HCT116 (cell line): ENCODE results near the gene ACOXL. TPM values are rescaled to one million over a fixed set of nuclear protein-coding genes. Genes with fewer than 3 reads are reported as not detected.

ENCODE experiments used
- ATAC-seq: fragments of 200-7000 bp; cut with Tn5 transposase; 2 replicates; pipeline ENCODE4 v1.9.1; 2020; ENCODE audit warnings: mild to moderate bottlenecking, moderate library complexity
- BruUV-seq: library from RNA; stranded (reverse); fragments of 400-500 nt; replicated peaks from 2 replicates; lab custom pipeline; 2021; lab: Mats Ljungman, UMichigan
- CTCF ChIA-PET: fragments of 300-600 bp; sonication (Branson Sonifier 250); formaldehyde crosslinking; loops from one replicate; lab custom pipeline; 2021; ENCODE audit warnings: antibody characterized with exemption; lab: Charles Lee
- POLR2A ChIA-PET: fragments of 300-600, 350-600 bp; sonication (Branson Sonifier 250); formaldehyde crosslinking; loops from one replicate; lab custom pipeline; 2021; ENCODE audit warnings: antibody characterized with exemption; lab: Charles Lee
- RAD21 ChIA-PET, 2 experiments: fragments of 300-600 bp; sonication (Branson Sonifier 250); formaldehyde crosslinking; loops; one replicate each; lab custom pipeline; 2023; ENCODE audit warnings: low total read pairs in 2 of 2; ENCODE audit not compliant: uncharacterized antibody in 2 of 2, unreplicated experiment in 2 of 2, low non-redundant PET in 1 of 2; lab: Charles Lee
- DNase-seq: peaks from one replicate; pipeline ENCODE4 v3.0.0-alpha.2; 2010; ENCODE audit warnings: low read depth, low spot score
- H2AFZ ChIP-seq: fragments of 200-600 bp; shearing (Covaris generic), sonication (generic); 2 replicates; pipeline ENCODE4 v1.6.1; 2017; ENCODE audit warnings: low read depth, mixed run types, mixed read lengths, antibody characterized with exemption, low read length; ENCODE audit not compliant: poor library complexity, severe bottlenecking
- H3K27ac ChIP-seq: 2 replicates; pipeline ENCODE4 v1.5.1; 2012; ENCODE audit warnings: low read depth, low read length
- H3K27me3 ChIP-seq: fragments of 200-600 bp; sonication (generic); 2 replicates; pipeline ENCODE4 v1.6.1; 2016; ENCODE audit warnings: mixed run types, low read length, mixed read lengths; ENCODE audit not compliant: insufficient read depth
- H3K36me3 ChIP-seq, 2 experiments: fragments of 200-500 bp in 1 of 2; fragments of 200-600 bp in 1 of 2; sonication (Bioruptor generic) in 1 of 2; sonication (generic) in 1 of 2; 2 replicates each; pipeline versions ENCODE4 v1.5.1 to v1.6.1; 2014 to 2016; ENCODE audit warnings: low read length in 2 of 2, inconsistent platforms in 1 of 2, mixed read lengths in 1 of 2, mixed run types in 1 of 2; ENCODE audit not compliant: insufficient read depth in 2 of 2, control insufficient read depth in 1 of 2
- H3K4me1 ChIP-seq, 2 experiments: fragments of 200-600 bp in 1 of 2; sonication (generic) in 1 of 2; 2 replicates each; pipeline versions ENCODE4 v1.5.1 to v1.6.1; 2012 to 2017; ENCODE audit warnings: low read length in 2 of 2, inconsistent platforms in 1 of 2, mild to moderate bottlenecking in 1 of 2, mixed read lengths in 1 of 2, mixed run types in 1 of 2, moderate library complexity in 1 of 2; ENCODE audit not compliant: insufficient read depth in 2 of 2, control insufficient read depth in 1 of 2
- H3K4me2 ChIP-seq: fragments of 200-600 bp; sonication (generic); 2 replicates; pipeline ENCODE4 v1.6.1; 2017; ENCODE audit warnings: mixed run types, low read length, mixed read lengths
- H3K4me3 ChIP-seq, 2 experiments: fragments of 200-600 bp in 1 of 2; sonication (generic) in 1 of 2; replicated peaks in 1 of 2; 2 replicates each; pipeline ENCODE4 v1.5.1; 2011 to 2016; ENCODE audit warnings: low read length in 2 of 2, control low read depth in 1 of 2, low read depth in 1 of 2, mild to moderate bottlenecking in 1 of 2, mixed read lengths in 1 of 2, mixed run types in 1 of 2
- H3K79me2 ChIP-seq: fragments of 200-600 bp; sonication (generic); 2 replicates; pipeline ENCODE4 v1.6.1; 2017; ENCODE audit warnings: mild to moderate bottlenecking, mixed run types, low read length, moderate library complexity, mixed read lengths; ENCODE audit not compliant: insufficient read depth
- H3K9ac ChIP-seq: fragments of 200-600 bp; sonication (generic); 2 replicates; pipeline ENCODE4 v1.6.1; 2016; ENCODE audit warnings: low read length, mixed read lengths
- H3K9me2 ChIP-seq: fragments of 200-600 bp; sonication (generic), shearing (Covaris generic); 2 replicates; pipeline ENCODE4 v1.6.1; 2017; ENCODE audit warnings: mixed run types, mild to moderate bottlenecking, moderate library complexity; ENCODE audit not compliant: insufficient read depth
- H3K9me3 ChIP-seq, 2 experiments: fragments of 200-500 bp in 1 of 2; fragments of 200-600 bp in 1 of 2; sonication (Bioruptor generic) in 1 of 2; sonication (generic) in 1 of 2; 2 replicates each; pipeline ENCODE4 v1.6.1; 2014 to 2017; ENCODE audit warnings: low read length in 2 of 2, mixed read lengths in 2 of 2, inconsistent platforms in 1 of 2, low read depth in 1 of 2, mild to moderate bottlenecking in 1 of 2, mixed run types in 1 of 2, moderate library complexity in 1 of 2; ENCODE audit not compliant: control insufficient read depth in 1 of 2, insufficient read depth in 1 of 2
- H4K20me1 ChIP-seq: fragments of 200-600 bp; sonication (generic), shearing (Covaris generic); 2 replicates; pipeline ENCODE4 v1.6.1; 2017; ENCODE audit warnings: mixed run types, mild to moderate bottlenecking, moderate library complexity; ENCODE audit not compliant: insufficient read depth
- ELF1 ChIP-seq: IDR thresholded peaks from 2 replicates; pipeline ENCODE4 v1.6.1; 2012; ENCODE audit warnings: low read depth, borderline replicate concordance
- EZH2phosphoT487 ChIP-seq: fragments of 200-600 bp; IDR thresholded peaks from 2 replicates; pipeline ENCODE4 v1.6.1; 2018; ENCODE audit warnings: antibody characterized with exemption, borderline replicate concordance
- POLR2A ChIP-seq: IDR thresholded peaks from 2 replicates; pipeline ENCODE4 v1.7.0; 2011; ENCODE audit warnings: borderline replicate concordance; ENCODE audit not compliant: insufficient read depth, insufficient read length; ENCODE audit errors: extremely low read depth
- POLR2AphosphoS5 ChIP-seq: IDR thresholded peaks from 2 replicates; pipeline ENCODE4 v1.6.1; 2011; ENCODE audit warnings: mild to moderate bottlenecking, low read depth, low read length, moderate library complexity
- RAD21 ChIP-seq: IDR thresholded peaks from 2 replicates; pipeline ENCODE4 v1.6.1; 2012; ENCODE audit warnings: low read depth, mild to moderate bottlenecking
- SIN3A ChIP-seq: IDR thresholded peaks from 2 replicates; pipeline ENCODE4 v1.6.1; 2012; ENCODE audit warnings: low read depth
- SRF ChIP-seq: IDR thresholded peaks from 2 replicates; pipeline ENCODE4 v1.6.1; 2012; ENCODE audit warnings: low read depth
- TCF7L2 ChIP-seq: IDR thresholded peaks from 2 replicates; pipeline ENCODE4 v1.7.0; 2011; ENCODE audit warnings: borderline replicate concordance, inconsistent platforms; ENCODE audit not compliant: insufficient read depth, insufficient read length; ENCODE audit errors: extremely low read depth
- YY1 ChIP-seq: IDR thresholded peaks from 2 replicates; pipeline ENCODE4 v1.6.1; 2011; ENCODE audit warnings: low read length, low read depth, moderate library complexity, mild to moderate bottlenecking; ENCODE audit not compliant: insufficient replicate concordance; ENCODE audit errors: extremely low read depth
- intact Hi-C: fragments of 100-400 bp; cut with micrococcal nuclease; formaldehyde crosslinking; loops from 2 replicates; pipeline ENCODE4 v1.10.0; 2022
- total RNA-seq: library from RNA; stranded (reverse); gene quantifications from one replicate; pipeline ENCODE4 v1.2.1, GENCODE V29; 2021; ENCODE audit not compliant: unreplicated experiment
- TF ChIP-seq, protein P1 (sequence below): IDR thresholded peaks from 2 replicates; pipeline ENCODE4 v1.6.1; 2012
- TF ChIP-seq, protein P2 (sequence below), 3 experiments: fragments of 200-600 bp in 1 of 3; sonication (generic) in 1 of 3; IDR thresholded peaks in 2 of 3; conservative IDR thresholded peaks in 1 of 3; 2 replicates each; pipeline ENCODE4 v1.5.1; 2012 to 2017; ENCODE audit warnings: low read depth in 2 of 3, low read length in 2 of 3, antibody characterized with exemption in 1 of 3, borderline replicate concordance in 1 of 3, control low read depth in 1 of 3, mild to moderate bottlenecking in 1 of 3, mixed read lengths in 1 of 3, mixed run types in 1 of 3, moderate library complexity in 1 of 3; ENCODE audit not compliant: insufficient read depth in 1 of 3
- TF ChIP-seq, protein P3 (sequence below): IDR thresholded peaks from 2 replicates; pipeline ENCODE4 v1.6.1; 2012; ENCODE audit warnings: low read depth

The ACOXL gene
- total RNA-seq, 1 experiment from 2014 or later, result 5.5 TPM

DNA sequence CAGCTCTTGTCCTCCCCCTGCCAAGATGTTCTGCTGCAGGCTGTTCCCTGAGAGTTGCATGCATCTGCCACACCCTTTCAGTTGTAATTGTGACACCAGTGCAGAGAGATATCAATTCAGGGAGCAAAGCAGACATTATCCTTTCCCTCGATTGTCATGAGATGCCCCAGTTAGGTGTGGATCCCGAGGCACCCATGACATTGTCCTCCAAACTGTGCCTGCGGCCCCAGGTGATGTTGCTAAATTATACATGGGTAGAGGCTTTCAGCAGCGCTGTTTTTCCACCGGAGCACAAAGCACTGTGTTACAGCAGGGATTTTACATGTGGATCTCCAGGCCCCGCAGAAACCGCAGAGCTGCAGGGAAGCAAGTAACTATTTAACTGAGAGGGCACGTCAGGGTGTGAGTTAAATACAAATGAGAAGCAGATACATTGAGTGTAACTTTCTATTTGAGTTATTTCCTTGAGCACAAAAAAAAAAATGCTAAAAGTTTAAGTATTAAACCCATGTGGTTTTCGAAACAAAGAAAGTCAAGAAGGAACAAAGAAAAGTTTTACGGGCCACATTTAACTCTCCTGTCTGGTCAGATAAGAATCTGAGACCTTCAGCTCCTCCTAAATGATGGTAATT lies 298.0 kb downstream of the ACOXL start:
- POLR2A ChIA-PET, result no interaction called here
- no peak overlapping the region for H3K4me3 ChIP-seq
- ATAC-seq, result no peak
- H4K20me1 ChIP-seq, result no peaks in the 10 kb centered on the region
- DNase-seq, result no peak
- RAD21 ChIA-PET, result no interaction called here
- H3K27ac ChIP-seq, result no peak overlapping the region
- CTCF ChIA-PET, result no interaction called here
- no peaks in the 10 kb centered on the region for H3K9me3 ChIP-seq
- intact Hi-C loops, result no loop called here
- no peak overlapping the region for H2AFZ ChIP-seq
- no peaks in the 10 kb centered on the region for H3K9me2 ChIP-seq
- H3K9ac ChIP-seq, result no peak overlapping the region
- peaks cover 33 to 54% of the 10 kb centered on the region in 2 experiments for H3K4me1 ChIP-seq
- H3K27me3 ChIP-seq, result no peaks in the 10 kb centered on the region
- peak overlapping the region; percentile 40; the same call in 1 of the 2 replicates for H3K4me2 ChIP-seq
- BruUV-seq, result no TSS peak
- no peaks in the 10 kb centered on the region for H3K79me2 ChIP-seq
- no peaks in the 10 kb centered on the region for H3K36me3 ChIP-seq
- no peak for TF ChIP-seq POLR2AphosphoS5
- TF ChIP-seq, protein P1, sequence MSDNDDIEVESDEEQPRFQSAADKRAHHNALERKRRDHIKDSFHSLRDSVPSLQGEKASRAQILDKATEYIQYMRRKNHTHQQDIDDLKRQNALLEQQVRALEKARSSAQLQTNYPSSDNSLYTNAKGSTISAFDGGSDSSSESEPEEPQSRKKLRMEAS, result no peak
- TF ChIP-seq YY1, result no peak
- TF ChIP-seq, protein P2, sequence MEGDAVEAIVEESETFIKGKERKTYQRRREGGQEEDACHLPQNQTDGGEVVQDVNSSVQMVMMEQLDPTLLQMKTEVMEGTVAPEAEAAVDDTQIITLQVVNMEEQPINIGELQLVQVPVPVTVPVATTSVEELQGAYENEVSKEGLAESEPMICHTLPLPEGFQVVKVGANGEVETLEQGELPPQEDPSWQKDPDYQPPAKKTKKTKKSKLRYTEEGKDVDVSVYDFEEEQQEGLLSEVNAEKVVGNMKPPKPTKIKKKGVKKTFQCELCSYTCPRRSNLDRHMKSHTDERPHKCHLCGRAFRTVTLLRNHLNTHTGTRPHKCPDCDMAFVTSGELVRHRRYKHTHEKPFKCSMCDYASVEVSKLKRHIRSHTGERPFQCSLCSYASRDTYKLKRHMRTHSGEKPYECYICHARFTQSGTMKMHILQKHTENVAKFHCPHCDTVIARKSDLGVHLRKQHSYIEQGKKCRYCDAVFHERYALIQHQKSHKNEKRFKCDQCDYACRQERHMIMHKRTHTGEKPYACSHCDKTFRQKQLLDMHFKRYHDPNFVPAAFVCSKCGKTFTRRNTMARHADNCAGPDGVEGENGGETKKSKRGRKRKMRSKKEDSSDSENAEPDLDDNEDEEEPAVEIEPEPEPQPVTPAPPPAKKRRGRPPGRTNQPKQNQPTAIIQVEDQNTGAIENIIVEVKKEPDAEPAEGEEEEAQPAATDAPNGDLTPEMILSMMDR (IDR thresholded peaks at IDR 0.05 in 2 of 3, conservative IDR thresholded peaks at IDR 0.05 in 1 of 3; ENCODE audit: borderline replicate concordance in 1 of 3, insufficient read depth in 1 of 3, low read depth in 2 of 3, low read length in 2 of 3), result no peak
- TF ChIP-seq RAD21, result no peak
- TF ChIP-seq SRF, result no peak
- no peak for TF ChIP-seq SIN3A
- TF ChIP-seq ELF1, result no peak
- no peak for TF ChIP-seq TCF7L2
- no peak for TF ChIP-seq EZH2phosphoT487
- TF ChIP-seq, protein P3, sequence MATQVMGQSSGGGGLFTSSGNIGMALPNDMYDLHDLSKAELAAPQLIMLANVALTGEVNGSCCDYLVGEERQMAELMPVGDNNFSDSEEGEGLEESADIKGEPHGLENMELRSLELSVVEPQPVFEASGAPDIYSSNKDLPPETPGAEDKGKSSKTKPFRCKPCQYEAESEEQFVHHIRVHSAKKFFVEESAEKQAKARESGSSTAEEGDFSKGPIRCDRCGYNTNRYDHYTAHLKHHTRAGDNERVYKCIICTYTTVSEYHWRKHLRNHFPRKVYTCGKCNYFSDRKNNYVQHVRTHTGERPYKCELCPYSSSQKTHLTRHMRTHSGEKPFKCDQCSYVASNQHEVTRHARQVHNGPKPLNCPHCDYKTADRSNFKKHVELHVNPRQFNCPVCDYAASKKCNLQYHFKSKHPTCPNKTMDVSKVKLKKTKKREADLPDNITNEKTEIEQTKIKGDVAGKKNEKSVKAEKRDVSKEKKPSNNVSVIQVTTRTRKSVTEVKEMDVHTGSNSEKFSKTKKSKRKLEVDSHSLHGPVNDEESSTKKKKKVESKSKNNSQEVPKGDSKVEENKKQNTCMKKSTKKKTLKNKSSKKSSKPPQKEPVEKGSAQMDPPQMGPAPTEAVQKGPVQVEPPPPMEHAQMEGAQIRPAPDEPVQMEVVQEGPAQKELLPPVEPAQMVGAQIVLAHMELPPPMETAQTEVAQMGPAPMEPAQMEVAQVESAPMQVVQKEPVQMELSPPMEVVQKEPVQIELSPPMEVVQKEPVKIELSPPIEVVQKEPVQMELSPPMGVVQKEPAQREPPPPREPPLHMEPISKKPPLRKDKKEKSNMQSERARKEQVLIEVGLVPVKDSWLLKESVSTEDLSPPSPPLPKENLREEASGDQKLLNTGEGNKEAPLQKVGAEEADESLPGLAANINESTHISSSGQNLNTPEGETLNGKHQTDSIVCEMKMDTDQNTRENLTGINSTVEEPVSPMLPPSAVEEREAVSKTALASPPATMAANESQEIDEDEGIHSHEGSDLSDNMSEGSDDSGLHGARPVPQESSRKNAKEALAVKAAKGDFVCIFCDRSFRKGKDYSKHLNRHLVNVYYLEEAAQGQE, result no peak
- TF ChIP-seq POLR2A, result no peak
